Epithelial cell of esophagus (primary cell): Measurements from ENCODE around the gene HCFC1.

Experiments used
- DNase-seq: peaks from one replicate; pipeline ENCODE4 v3.0.0; 2010; ENCODE audit warnings: low read depth
- H3K4me3 ChIP-seq: 2 replicates; pipeline ENCODE4 v1.5.1; 2011; ENCODE audit warnings: mild to moderate bottlenecking, low read length, control low read depth
- CTCF ChIP-seq: IDR thresholded peaks from 2 replicates; pipeline ENCODE4 v1.5.1; 2011; ENCODE audit warnings: low read depth, mild to moderate bottlenecking, low read length, control low read depth, inconsistent platforms; ENCODE audit not compliant: insufficient read depth; ENCODE audit errors: missing control alignments

The HCFC1 gene

DNA sequence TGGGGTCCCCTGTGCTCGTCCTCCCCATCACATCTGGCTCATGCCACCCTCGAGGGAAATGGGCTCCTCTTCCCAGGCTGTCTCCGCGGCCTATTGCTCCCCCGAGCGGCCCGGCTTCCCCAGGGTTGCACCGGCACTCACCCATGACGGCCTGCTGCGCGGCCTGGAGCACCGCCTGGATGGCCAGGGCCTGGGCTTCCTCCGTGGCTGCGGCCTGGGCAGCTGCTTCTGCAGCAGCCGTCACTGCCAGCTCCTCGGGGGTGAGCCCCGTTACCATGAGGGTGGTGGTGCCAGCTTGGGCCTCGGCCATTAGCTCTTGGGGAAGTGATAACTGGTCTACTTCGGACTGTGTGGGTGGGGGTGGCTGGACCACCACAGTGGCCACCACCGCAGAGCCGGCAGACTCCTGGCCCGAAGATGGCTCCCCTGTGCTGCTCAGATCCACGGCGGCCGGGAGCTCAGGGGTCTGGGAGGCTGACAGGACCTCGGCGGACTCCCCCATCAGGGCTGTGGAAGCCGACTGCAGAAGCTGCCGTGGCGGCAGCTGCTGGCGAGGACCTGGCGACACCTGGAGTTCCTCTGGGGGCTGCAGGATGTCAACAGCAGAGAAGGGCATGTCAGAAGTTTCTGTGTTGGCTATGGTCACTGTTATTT lies 19.1 kb downstream of the HCFC1 start:
- H3K4me3 ChIP-seq: no peak overlapping the region
- no peak for TF ChIP-seq CTCF
- no peak for DNase-seq

DNA sequence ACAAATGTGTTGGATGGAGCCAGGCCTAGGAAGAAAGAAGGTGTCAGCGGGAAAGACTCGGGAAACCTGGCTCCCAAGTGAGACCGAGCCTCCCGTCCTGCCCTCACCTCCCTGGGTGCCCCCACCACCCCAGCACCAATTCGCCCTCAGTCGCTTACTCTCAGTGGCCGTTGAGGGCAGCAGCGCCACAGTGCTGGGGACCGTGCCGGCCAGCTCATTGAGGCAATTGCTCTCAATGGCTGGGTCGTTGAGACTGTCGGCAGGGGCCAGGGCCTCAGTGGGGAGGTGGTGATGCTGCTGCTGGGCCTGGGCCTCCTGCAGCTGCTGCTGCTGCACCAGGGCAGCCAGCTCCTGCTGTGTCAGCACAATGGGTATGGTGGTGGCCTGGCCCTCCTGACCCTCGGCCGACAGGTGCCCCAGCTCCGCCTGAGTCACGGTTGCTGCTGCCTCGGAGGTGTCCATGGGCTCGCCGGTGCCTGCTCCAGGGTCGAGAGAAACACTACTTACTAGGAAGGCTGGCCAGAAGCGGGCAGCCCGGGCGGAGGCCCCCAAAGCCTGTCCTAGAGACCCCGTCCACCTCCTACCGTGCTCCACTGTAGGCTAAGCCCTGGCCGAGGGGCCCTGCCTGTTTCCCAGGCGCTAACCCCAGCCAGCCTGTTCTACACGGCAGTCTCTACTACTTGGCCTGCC lies 19.8 kb downstream of the HCFC1 start:
- no peak for DNase-seq
- TF ChIP-seq CTCF: no peak
- no peak overlapping the region for H3K4me3 ChIP-seq

DNA sequence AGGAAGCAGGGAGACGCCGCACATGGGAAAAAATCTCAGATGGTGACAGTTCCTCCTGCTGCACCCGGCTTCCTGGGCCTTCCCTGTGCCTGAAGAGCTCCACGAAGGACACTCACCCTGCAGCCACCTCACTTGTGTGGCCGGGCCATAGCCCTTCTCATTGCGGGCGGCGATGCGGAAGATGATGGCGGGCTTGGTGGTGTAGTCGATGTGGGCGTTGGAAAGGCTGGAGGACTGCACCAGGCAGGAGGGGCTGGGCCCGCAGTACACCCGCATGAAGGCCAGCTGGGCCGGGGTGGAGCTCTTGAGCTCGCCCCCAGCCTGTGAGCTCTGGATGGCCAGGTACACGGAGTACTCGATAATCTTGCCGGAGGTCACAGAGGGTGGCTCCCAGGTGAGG lies 21.5 kb downstream of the HCFC1 start:
- H3K4me3 ChIP-seq: no peak overlapping the region
- TF ChIP-seq CTCF: no peak
- DNase-seq: no peak

DNA sequence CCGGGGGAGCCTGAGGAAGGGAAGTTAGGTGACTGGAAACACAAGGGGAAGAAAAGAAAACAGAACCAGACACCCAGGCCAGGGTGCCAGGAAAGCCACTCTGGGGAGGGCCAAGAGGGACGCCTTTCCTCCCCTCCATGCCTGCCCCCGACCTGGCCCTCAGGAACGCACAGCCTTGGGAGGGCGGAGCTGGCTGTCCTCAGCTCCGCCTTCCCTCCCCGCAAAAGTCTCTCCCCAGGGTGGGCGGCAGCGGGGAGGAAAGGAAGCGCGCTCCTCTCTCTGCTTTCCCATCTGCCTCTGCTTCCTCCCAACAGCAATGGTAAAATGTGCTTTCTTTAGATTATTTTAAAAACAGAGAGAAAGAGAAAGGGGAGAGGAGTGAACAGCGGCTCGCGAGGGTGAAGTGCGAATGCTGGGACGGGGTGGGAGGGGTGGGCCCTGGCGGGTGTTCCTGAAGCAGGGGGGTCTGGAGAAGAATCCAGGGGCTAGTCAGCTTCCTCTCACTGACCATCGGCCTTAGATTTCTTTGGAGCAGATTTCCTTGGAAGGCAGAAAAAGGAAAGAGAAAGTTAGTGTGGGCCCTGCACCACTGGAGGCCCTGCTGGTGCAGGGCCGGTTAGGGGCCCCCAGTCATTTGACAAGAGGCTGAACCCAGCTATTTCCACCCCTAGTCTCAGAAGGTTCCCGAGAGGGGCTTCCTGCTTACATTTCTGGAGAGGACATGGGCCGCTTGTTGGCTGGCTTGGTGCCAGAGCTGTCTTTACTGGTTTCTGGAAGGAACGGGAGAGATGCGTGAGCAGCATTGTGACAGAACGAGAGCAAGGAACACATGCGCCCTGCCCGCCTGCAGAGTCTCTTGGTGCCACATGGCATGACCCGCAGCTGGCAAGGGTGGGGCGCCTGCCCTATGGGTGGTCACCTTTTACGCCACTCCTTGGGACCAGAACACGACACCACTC lies 22.5 kb downstream of the HCFC1 start:
- H3K4me3 ChIP-seq: no peak overlapping the region
- no peak for TF ChIP-seq CTCF
- no peak for DNase-seq

GRCh38 chrX:153948002-153948466 lies 23.6 kb downstream of the HCFC1 start:
- DNase-seq: no peak
- TF ChIP-seq CTCF: no peak
- no peak overlapping the region for H3K4me3 ChIP-seq

DNA sequence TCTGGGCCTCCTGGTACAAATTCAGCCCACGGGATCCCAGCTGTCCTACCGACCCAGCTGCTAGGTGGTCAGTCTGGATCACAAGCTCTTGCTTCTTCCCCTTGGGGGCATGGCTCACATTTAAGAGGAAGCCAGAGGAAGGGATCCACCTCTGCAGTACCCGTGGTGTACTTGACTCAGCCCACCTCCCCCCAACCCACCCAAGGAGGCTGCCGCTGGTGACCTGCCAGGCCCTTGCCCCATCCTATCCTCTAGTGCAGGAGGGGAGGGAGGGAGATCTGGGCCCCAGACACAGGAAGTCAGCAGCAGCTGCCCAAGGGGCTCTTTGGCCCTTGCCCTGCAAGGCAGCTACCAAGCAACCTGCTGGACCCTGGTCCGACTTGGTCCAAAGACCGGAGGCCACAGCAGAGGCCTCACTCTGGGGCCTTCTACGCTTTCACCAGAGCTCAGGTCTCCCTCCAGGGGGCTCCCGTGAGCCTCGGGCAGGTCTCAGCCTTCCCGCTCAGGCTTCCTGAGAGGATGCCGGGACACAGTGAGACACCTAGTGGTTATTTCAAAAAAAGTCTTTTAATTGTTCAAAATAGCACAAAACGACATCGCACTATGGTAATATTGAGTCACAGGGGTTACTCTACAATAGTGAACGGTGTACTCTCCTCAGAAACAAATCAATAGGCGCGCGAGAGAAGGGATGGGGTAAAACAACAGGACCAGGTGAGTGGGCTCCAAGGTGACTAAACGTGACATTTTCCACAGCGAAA lies 24.4 kb downstream of the HCFC1 start:
- DNase-seq: peak; percentile 75
- TF ChIP-seq CTCF: peak; percentile 79
- no peak overlapping the region for H3K4me3 ChIP-seq
